Midbrain (tissue), 1 donor: Measurements from ENCODE around the gene CAPN6.

Source experiments
- DNase-seq: peaks from one replicate; lab custom pipeline; 2025; lab: John Stamatoyannopoulos, UW

Gene CAPN6, protein sequence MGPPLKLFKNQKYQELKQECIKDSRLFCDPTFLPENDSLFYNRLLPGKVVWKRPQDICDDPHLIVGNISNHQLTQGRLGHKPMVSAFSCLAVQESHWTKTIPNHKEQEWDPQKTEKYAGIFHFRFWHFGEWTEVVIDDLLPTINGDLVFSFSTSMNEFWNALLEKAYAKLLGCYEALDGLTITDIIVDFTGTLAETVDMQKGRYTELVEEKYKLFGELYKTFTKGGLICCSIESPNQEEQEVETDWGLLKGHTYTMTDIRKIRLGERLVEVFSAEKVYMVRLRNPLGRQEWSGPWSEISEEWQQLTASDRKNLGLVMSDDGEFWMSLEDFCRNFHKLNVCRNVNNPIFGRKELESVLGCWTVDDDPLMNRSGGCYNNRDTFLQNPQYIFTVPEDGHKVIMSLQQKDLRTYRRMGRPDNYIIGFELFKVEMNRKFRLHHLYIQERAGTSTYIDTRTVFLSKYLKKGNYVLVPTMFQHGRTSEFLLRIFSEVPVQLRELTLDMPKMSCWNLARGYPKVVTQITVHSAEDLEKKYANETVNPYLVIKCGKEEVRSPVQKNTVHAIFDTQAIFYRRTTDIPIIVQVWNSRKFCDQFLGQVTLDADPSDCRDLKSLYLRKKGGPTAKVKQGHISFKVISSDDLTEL

DNA sequence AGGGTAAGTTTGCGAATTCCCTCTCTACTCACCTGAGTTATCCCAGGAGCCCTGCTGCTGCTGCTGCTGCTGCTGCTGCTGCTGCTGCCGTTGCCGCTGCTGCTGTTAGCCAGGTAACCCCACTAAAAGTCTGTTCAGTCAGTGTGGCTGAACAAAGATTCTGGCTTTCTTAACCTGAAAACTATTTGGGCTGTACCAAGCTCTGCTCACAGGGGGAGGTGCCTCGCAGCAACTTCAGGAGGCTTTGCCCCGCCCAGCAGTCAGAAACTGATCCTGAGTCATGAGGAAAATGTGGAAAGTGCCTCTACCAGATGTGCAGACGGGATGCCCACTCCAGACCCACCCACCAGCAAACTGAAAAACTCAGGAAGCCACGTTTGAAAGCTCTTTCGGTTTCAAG is at the start of gene CAPN6:
Gene CAPN6 (minus strand): TSS at position 145 of the 400 bp plus-strand sequence. CDS start 6,547 bp downstream, outside the sequence.
- DNase-seq: no peak

DNA sequence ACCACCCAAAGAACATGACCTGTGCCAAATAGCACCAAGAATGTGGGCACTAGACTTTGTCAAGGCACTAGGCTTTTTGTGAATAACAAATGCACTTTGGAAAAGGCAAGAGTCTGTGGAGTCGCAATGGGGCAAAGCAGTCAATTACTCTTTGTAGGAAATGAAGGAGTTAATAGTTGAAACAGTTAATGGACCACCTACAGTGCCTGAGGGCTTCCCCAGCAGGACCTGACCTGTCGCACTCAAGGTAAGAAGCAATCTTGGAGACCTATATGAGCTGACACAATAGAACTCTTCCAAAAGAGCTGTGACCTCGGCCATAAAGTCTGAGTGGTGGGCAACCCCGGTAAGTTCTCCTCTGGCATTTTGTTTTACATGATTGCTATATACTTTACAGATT is 49.2 kb upstream of the CAPN6 start:
- DNase-seq: no peak

DNA sequence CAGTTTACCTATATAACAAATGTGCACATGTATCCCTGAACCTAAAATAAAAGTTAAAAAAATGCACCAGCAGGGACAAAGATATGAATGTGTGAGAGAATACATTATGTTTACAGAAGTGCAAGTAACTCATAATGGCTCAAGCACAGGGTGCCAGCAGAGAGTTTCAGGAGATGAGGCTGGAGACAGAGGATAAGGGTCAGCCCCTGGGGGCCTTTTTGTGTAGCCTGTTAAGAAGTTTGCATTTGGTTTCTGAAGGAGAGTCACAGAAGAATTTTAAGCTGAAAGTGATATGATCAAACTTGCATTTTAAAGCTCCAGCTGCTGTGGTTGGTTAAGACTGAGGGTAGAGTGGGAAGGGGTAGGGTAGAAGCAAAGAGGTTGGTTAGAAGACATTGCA is 48.6 kb upstream of the CAPN6 start:
- DNase-seq: no peak

DNA sequence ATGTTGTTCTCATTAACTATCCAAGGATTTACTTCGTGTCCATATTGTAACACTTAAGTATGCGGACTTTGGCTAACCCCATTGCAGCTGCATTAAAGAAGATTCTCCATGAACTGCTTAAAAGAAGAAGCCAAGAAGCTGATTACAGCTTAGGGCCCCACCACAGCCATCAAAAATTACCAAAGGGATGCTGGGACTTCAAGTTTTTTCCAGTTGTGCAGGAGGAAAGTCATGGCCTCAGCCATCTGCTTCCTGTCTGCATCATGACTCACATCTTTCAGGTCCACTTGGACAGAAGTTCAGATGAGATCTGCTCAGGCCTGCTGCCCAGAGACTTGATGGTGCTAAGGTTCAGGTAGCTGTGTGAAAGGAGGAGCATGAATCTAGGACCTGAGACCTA is 38.8 kb upstream of the CAPN6 start:
- DNase-seq: no peak

DNA sequence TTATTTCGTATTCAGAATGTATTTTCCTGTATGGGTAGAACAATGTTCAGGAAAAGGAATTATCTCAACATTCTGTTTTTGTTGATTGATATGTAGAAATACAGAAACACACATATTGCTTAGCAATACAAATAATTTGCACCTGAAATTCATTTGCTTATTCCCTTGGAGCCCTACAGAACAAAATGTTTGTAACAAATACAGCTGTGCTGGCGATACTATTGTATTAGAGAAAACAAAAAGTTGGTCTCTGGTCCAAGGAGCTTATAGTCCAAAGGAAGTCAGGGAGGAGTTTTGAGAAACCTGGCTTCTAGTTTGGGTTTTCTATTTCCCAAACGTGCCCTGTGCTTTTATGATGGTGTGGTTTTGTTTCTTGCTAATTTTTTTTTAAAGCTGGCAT is 37.8 kb upstream of the CAPN6 start:
- DNase-seq: no peak

DNA sequence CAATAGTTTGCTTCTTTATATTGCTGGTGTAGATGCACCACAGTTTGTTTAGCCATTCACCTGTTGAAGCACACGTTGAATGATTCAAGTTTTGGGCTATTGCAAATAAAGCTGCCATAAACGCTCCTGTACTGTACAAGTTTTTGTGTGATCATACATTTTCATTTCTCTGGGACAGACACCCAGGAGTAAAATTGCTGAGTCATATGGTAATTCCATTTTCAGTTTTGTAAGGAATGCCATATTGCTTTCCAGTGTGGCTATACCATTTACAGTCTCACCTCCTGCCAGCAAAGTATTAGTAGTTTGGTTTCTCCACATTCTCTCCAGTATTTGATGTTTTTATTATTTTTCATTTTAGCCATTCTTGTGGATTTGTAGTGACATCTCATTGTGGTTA is 32.0 kb upstream of the CAPN6 start:
- no peak for DNase-seq

DNA sequence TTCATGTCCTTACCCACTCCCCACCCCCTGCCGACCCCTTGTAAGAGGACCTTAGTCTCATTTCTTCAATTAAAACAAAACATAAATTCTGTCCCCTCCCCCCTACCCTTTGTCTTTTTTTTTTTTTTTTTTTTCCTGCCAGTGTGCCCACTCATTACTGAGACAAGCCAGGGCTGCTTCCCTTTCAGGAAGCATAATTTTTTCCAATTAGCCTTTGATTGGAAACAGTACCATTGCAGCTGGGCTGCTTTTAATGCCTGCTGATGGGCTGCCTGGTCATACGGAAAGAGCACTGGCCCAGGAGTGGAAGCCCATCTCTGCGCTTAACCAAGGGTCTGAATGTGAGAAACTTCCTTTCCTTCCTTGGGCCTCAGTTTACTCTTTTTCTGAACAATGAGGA is 18.6 kb upstream of the CAPN6 start:
- no peak for DNase-seq

DNA sequence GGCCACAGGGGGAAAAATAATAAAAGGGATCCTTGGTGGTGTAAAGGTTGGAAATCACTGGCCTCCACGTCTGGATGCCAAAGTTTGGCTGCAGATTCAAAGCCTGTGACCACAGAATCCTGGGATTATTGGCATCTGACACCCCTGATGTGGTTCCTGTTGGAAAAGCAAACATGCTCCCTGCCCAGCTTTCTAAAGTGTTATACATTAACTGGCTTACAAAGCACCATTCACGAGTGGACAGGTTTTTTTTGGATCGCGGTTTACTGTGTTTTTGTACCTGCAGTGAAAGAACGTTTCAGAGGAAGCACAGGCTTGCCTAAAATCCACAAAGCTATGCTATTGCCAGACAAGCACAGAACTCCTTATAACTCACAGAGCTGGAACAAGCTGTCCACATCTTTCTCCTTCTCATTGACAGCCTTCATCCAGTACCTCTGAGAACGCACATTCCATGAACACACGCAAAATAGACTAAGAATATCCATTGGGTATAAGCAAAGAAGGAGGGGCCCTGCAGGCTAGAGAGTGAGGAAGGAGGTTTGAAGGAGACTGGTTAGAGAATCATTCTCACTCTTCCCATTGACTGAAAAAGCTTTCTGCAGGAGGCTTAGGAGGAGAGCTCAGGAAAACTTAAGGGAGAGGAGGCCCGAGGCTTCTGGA is 14.5 kb upstream of the CAPN6 start:
- DNase-seq: no peak

DNA sequence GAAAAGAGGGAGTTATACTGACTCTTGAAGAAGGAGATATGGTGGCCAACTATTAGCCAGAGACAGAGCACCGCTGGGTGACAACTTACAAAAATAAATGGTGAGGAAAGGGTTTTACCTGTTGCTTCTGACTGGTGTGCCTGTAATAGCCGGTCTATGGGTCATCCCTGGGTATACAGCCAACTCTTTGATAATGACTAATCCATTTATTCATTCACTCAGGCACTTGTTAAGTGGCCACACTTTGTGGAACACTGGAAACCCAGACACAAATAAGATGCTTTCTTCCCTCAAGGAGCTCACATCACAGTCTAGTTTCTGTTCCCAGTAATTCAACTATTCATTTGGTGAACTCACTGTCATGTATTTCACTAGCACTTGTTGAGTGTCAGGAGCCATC is 13.2 kb upstream of the CAPN6 start:
- no peak for DNase-seq

DNA sequence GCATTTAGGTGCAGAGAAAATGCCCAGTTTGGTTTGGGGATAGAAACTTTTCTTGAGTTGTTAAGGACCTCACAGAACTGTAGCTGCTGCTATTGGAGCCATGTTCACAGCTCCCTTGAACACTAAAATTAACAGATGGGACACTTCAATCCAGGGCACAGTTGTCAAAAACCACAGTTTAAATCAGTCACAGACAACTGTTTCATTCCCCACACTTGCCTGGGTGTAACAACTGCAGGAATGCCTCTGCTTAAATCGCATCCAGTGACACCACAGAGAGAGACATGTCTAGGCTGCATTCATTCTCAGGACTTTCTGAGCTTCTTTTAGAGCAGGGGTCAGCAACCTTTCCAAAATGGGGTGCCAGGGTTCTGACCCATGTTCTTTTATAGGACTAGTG is 12.7 kb upstream of the CAPN6 start:
- no peak for DNase-seq

DNA sequence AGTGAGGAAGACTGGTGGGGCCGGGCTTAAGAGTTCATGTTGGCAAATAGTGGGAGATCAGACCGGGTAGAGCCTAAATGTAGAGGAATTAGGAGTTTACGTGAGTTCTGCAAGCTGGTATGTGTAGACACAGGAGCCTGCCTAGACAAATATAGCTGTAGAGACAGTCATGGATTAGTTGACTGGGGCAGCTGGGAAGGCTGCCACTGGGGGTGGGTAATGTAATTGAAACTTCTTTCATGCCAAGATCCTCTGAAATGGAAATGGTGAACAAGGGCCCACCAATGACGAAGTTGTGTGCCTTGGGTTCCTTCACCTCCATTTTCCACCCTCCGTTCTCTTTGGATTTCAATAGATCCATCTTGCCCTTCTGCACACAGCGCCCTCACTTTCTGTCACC is 11.9 kb upstream of the CAPN6 start:
- DNase-seq: no peak

DNA sequence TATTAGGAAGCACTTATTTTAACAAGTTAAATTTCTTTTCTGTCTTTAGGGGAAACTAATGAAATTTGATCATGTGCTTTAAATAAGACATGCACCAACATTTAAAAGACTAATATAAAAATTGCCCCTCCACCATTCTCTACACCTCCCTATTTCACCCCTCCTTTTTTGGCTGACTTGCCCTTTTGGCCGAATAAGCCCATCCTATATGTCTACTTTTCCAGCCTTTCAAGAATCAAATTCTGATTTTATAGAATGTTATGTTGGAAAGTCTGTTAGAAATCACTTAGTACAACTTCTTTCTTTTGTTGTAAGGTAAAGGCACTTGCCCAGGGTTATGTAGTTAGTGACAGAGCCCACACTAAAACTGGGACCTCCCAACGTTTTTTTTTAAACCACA is 1.8 kb downstream of the CAPN6 start:
- DNase-seq: no peak

DNA sequence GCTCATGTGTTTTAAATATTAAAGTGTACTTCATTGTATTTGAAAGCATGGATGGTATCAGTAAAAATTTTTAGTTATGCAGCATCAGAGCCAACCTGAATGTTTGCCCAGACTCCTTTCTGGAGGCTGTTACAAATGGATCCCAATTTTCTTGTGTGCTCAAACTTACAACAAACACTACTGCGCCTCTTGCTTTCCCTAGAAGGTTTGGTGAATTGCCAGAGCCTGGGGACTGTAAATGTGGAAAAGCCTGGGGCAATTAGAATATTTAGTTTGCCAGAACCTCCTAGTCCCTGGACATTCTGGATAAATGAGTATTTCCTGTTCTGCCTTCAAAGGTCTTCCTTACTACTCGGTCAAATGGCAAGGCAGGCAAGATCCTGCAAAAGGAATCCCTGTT is 4.8 kb downstream of the CAPN6 start:
- DNase-seq: no peak

DNA sequence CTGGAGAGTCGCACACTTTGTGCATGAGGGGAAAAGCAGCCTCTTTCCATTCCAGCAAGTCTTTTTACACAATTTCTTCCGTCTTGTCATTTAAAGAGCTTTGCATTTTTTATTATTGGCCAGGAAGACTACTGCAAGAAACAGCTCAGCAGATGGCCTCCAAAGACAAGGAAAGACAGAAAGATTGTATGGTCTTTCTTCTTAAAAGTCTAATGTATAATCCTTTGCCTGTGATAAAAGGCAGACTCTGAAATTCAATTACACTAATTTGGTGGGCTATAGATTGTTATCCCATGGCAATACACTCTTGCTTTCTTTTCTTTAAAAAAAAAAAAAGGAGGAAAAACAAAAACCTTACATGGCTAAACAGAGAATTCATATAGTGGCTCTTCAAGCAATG is 5.9 kb downstream of the CAPN6 start:
- DNase-seq: no peak

DNA sequence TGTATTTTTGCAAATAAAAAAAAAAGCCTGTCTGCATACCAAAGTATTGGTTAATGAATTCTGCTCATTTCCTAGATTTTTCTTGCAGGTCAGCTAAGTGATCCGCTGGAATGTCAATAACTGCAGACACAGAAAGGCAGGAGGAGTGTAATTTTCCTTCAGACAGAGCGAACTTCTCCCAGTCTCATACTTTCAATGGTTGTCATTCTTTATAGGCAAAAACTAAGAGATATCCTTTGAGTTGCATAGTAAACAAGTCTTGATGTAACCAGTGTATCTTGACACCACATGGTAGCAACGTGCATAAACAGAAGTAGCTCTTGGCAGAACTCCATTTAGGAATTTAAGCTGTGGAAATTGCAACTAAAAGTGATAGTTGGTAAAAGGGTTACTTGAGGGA is 8.2 kb downstream of the CAPN6 start:
- no peak for DNase-seq

DNA sequence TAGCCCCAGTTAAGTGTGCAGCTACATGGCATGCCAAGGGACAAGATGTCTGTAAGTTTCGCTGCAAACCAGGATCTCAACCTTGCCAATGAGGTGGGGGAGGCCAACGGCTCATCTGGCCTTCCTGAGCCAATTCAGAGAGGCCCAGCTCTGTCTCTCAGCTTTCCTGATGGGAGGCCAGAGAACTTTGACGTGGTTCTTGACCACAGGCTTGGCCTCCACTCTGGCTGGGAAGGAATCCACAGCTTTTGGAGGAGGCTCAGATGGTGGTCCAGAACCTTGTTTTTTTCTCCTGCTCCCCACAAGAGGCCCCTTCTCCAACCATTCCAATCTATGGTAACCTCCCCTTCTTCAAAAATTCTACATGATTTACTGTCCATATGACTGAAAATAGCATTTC is 9.8 kb downstream of the CAPN6 start:
- no peak for DNase-seq

DNA sequence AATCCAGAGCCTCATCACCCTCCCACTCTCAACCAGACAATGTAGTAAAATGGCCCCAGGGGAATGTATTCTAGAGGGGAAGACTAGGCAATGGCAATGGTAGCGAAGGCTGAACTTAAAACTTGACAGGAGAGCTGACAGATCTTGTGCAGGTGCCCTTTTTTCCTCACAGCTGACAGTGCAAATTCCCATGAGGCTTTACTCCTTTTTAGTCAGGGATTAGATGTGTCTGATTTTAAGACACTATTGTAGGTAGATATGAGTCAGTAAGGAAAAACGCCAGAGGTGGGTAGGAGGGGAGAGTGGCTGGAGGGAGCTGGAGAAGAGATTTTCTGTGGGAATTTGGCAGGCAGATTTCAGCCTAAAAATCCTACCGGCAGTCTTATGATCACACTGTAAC is 10.7 kb downstream of the CAPN6 start:
- no peak for DNase-seq

DNA sequence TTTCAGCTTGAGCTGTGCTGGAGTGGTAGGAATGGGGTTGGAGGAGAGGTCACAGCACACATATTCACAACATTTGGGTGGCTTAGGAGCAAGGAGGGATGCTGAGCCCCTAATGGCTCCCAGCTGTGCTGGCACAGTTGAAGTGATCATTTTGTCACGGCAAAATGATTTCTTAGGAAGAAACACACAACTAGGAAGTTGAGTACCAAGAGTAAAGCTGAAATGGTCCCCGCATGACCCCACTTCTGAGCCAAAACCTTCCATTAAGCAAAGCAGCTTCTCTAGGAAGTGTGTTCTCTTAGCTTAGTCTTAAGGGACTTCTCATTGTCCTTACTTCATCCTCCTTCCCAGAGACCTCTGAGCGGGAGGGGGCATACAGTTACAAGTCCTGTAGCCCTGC is 12.6 kb downstream of the CAPN6 start:
- no peak for DNase-seq

DNA sequence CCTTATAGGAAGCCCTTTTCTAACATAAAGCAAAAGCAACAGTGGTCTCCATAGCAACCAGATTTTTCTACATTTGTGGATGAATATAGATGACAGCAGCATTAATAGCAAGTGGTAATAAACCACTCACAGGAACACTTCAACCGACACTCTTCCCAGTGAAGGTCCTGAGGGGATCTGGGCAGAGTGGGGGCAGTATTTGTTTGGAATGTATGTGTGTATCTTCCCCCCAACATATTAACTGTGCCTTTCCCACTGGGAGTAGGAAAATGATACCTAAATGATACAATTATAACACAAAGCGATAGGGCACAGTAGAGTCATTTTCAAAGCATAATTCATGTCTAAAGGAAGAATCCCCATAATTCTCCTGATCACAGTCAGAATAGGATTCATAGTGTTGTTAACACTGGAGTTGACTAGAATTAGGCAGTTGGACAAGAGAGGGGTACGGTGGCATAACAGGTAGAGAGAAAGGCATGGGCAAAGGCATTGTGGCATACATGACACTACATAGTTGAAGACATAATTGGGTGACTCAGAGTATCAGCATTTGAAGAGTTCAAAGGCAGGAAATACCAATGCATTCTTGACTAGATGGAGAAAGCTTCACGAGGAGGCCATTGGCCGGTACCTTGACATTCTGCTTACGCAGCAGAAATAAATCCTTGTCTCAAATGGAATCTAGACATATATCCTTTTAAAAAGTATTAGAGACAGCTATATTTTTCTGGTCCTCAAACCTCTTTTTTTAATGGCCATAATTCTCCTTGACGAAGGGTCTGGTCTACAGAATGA is 15.2 kb downstream of the CAPN6 start:
- DNase-seq: no peak

DNA sequence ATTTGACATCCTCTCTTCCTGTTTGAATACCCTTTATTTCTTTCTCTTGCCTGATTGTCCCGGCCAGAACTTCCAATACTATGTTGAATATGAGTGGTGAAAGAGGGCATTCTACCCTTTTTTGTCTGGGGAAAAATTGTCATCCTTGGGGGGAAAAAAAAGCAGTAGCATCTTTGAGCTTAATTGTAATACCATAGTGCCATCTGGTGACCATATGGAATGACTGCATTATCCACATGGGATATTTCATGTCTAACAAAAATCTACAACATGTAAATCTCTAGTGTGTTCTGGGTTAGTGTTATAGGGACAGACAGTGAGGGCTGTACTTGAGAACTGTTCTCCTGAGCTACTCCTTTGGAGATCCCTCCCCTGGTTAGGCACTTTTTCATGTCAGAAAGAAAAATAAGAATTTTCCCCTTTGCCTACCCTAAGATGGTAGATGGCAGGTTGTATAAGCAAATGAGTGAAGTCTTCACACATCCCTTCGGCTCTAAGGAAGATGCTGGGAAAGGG is 26.0 kb downstream of the CAPN6 start:
- DNase-seq: peak; percentile 2

DNA sequence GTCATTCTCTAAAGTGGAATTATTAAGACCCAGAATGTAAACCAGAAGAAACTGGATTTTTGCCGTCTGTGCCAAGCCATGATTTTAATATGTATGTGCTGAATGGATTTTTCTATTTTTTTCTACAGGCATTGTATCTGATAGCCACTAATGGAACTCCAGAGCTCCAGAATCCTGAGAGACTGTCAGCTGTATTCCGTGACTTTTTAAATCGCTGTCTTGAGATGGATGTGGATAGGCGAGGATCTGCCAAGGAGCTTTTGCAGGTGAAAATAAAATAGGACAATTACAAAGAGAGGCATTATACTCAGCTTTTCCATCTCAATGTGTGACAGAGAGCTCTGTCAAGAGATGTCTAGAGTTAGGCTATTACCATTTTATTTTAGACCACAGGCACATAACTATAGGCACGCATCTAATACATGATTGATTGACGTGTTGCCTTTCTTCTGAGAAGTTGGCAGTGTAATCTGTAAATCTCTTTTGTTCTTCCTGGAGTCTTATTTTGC is 53.9 kb downstream of the CAPN6 start:
- DNase-seq: no peak

DNA sequence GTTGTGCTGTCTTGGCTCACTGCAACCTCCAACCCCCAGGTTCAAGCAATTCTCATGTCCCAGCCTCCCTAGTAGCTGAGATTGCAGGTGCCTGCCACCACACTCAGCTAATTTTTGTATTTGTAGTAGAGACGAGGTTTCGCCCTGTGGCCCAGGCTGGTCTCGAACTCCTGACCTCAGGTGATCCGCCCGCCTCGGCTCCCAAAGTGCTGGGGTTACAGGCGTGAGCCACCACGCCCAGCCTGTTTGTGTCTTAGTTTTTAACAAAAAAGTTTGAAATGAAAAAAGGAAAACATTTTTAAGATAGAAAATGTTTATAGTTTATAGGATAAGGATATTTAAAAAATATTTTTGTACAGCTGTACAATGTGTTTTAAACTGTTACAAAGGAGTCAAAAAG is 62.4 kb downstream of the CAPN6 start:
- no peak for DNase-seq
